ENCODE measurements around the gene MAT2B.
"Not testable (repeated sequence)": the region's sequence is repeated elsewhere in the genome, so short reads cannot be mapped to it uniquely, and the experiment has no call there.

Gene MAT2B

DNA sequence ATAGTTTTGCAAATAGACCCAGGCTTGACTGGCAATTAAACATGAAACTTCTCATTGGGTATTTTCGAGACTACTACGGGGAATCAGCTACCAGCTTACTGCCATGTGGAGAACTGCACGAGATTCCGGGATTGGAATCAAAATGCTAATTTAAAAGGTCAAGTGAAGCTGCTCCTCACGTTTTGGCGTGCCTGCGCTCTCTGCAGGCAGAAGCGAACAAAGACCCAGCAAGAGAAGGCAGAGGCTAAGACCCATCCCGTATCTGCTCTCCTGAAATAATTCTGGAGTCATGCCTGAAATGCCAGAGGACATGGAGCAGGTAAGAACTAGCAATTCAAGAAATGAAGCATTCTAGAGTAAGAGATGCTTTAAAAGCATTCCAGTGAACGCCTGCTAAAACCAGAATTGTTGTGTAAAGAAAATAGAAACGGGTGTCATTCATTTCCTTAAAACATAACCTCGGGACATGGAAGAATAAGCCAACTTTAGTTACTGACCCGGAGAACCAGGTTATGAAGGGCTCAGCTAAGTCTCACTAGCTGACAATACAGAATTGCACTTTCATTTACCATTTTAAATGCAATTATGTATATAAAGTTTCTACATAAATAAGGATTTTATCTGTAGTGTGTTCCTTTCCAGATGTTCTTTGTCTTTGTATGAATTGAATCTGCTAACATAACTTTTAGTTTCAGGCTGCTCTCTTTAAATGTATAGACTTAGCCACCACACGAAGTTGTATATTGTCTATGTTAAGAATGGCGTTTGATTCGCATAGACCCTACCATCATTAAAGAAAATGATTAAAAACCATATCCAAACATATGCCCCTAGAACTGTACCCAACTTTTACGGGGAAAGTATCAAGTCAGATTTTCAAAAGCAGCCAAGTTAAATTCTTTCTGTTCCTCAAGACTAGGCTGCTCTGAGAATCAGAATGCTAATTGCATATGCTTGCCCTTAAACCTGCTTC, 2.0 kb upstream of the MAT2B start:
- no peak for DNase-seq (ENCODE audit: low read depth)

DNA sequence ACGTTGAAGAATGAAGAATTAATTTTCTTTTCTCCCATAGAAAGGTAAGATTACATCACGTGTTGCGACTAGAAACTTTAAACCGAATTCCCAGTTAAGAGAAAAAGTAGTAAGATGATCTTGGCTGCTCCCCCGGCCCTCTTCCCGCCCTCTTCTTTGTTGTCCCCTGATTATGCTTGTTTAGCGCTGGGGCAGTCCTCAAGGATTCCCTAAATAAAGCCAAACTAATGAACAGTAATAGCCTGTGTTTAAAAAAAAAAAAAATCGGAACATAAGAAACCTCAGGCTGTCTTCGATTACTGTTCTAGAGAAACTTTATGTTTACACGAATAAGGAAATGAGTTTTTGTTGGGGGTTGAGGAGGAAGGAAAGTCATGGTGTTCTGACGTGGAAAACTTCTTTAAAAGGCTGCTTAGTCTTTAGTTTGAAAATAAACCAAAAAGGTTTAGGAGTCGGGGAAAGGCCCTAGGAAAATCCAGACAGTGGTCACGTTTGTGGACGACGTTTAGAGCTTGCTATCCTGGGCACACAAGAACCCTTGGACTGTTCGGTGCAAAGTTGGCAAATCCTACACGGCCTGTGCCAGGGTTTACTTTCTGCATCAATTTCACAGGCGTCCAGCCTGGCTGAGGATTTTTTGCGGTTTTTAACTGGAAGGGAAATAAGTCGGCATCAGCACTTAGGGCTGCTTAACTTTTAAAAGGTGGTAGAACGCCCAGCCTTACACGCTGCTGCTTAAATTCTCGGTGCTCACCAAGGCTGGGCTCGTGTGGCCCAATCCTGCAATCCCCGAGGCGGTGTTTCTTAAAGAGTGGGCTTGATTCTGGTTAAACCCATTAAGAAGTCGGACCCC, 1.1 kb upstream of the MAT2B start:
- DNase-seq (ENCODE audit: low read depth) = no peak

DNA sequence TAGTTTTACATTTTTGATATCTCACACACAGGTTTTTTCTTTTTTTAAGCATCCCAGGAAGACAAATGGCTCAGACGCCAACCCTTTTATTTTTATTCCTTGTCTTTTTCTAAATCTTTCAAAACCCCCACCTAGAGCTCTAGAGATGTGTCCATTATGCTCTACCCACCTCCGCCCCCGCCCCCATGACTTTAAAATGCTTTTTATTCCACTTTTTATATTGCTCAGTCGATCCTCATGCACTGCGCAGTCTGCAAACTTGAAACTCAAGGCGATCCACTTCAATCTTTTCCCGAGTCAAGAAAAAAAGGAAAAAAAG, 411 bp upstream of the MAT2B start:
- no peak for DNase-seq (ENCODE audit: low read depth)

DNA sequence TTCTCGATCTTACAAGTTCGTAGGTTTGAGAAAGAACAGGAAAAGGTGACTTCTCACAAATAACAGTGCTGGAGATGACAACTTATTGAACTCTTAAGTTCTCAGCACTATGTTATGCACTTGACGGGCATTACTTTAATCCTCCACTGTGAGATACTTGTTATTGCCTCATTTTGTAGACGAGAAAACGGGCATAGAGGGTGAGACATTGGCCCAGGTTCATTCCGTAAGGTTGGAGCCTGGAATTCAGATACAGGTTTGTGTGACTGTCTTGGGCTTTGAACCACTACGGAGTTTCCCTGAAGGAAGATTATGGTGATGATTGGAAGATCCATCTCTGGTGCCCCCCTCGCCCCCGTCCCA, 657 bp downstream of the MAT2B start:
- DNase-seq (ENCODE audit: low read depth) = no peak

DNA sequence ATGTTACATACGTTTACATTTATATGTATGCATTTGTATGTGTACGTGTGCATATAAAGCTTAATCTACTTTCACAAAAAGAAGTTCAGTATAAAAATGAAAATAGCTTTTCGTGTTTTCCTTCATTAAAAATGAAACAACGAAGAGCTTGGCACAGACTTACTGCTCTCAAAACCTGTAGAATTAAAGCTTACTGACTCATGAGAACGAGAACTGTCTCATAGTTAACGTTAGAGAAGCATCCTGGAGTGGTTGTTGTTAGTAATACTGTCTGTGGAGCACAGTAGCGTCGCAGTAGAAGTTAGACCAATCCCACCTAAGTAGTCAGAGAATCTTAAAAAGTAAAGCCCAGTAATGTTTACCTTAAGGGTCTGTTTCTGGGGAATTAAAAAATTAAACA, 1.3 kb downstream of the MAT2B start:
- DNase-seq (ENCODE audit: low read depth) = no peak

DNA sequence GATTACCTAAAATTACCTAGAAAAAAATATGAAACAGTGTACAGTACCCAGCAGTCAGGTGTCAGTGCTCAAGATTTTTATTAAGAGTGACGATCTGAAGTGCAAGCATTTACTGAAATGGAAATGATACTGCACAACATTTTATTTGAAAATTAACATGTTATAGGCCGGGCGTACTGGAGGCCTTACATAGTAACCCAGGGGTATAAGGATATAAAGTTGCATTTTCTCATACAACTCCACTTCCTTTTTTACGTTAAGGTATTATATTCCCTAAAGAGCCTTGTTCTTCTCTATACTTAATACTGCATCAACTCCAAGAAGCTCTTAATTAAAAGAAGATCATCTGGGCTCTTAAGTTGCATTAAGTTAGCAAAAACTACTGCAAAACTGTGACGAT, 3.3 kb downstream of the MAT2B start:
- no peak for DNase-seq (ENCODE audit: low read depth)

DNA sequence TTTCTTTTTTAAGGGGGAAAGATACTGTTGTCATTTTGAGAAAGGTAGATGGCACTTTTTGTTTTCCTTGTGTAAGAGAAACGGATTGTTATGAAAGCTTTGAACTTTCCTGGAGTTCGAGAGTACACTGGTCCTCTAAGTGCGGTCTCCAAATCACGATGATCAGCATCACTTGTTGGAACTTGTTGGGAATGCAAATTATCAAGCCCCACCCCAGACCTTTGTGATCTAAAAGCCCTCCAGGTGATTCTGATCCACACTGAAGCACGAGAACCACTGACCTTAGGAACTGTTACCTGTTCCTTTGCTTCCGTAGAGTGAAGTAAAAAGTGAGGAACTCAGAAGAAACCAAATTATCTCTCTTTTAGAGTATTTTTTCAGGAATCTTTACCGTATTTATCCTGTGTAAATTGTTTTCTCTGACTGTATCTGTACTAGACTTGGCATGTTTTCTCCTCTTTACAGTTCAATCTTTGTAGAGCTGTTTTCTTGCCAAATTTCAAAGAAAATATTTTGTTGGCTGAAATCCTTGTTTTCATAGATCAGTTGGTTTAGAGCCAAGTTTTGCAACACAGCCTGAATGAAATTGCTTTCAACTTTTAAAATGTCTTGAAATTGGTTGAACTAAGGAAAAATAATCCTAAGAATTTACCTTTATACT, 4.0 kb downstream of the MAT2B start:
- DNase-seq (ENCODE audit: low read depth) = no peak

DNA sequence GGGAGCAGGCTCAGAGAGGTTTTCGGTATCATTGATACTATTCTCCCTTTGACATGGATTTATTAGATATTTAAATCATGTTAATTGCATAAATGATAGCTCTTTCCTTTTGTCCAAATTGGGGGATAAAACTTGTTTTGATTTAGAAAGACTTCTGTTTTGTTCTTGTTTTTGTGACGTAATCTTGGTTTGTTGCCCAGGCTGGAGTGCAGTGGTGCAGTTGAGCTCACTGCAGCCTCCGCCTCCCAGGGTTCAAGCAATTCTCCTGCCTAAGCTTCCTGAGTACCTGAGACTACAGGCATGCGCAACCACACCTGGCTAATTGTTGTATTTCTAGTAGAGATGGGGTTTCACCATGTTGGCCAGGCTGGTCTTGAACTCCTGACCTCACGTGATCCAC, 7.1 kb downstream of the MAT2B start:
- DNase-seq (ENCODE audit: low read depth) = no peak

DNA sequence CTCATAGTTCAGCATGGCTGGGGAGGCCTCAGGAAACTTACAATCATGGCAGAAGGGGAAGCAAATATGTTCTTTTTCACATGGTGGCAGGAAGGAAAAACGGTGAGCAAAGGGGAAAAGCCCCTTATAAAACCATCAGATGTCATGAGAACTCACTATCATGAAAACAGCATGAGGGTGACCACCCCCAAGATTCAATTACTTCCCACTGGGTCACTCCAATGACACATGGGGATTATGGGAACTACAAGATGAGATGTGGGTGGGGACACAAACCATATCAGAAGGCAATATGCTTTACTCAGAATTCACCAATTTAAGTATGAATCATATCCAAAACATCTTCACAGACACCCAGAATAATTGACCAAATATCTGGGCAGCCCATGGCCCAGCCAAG, 19.7 kb downstream of the MAT2B start:
- DNase-seq (ENCODE audit: low read depth) = no peak

DNA sequence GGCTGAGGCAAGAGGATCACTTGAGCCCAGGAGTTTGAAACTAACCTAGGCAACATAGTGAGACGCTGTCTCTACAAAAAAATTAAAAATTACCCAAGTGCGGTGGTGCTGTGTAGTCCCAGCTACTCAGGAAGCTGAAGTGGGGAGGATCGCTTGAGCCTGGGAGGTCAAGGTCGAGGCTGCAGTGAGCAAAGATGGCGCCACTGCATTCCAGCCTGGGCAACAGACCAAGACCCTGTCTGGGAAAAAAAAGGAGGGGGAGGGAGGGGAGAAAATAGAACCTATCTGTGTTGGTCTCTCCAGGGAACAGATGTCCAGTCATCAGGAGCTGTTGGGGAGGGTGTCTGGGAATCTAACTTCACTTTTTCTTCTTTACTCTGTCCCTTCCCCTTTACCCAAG, 24.3 kb downstream of the MAT2B start:
- DNase-seq (ENCODE audit: low read depth) = no peak

DNA sequence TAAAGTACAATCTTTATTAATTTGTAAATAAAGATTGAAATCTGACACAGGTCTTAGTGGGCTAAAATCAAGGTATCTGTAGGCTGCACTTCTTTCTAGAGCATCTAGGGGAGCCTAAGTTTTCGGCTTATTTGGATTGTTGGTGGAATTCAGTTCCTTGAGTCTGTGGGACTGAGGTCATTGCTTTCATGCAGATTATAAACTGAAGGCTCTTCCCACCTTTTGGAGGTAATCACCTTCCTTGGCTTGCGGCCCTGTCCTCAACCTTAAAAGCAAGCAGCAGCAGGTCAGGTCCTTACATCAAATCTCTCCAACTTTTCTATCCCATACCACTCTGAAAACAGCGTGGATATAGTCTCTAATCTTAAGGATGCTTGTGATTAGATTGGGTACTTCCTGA, 25.9 kb downstream of the MAT2B start:
- no peak for DNase-seq (ENCODE audit: low read depth)

DNA sequence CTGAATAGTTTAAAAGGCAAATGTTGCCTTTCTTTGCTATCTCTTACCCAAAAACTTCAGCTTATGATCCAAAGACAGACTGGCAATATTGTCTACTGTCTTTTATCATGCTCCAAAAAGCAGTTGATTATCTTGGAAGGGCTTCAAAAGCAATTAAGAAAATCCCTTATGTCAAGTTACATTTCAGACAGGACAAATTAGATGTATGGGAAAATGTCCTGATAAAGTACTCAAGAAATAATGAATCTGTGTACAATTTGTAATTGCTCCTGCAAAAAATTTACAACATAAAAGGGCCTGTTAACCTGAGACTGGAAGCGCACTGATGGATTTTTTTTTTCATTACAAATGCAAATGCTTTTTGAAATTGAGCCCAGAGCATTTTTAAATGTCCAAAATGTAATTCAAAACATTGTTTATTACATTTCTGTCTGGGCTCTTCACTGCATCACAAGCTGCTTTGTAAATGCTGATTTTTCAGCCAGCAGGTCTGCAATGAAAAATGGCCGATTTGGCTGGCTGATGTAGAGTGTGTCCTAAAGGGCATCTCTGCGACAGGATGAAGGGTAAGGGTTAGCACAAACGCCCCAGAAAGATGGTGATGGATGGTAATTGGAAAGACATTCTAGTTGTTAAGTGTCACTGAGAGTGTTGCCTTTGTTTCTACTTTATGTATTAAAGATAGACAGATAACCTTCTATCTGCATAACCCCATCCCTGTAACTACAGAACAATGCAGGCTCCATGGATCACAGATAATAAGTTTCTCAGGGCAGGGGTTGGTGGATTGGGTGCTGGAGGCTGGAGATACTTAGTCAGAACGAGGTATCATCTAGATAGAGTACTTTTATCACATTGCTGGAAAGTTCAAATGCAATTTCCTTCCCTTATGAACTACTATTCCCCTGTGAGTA, 27.0 kb downstream of the MAT2B start:
- no peak for DNase-seq (ENCODE audit: low read depth)

DNA sequence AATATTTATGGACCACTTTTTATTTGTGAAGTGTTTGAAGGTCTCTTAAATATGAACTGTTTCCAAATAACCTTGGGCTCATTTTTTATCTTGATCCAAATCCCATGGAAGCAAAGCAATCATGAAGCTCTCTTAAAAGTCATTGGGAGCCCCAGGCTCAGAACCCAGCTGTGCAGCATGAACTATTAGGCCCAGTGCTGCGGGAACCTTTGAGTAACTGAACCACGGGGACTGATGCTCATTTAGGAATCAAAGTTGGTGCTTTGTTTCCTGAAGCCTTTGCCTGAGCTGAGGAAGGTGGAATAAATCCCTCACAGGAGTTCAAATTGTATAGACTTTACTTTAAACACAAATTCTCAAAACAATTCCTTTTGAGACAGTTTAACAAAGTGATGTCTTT, 27.8 kb downstream of the MAT2B start:
- DNase-seq (ENCODE audit: low read depth) = no peak

DNA sequence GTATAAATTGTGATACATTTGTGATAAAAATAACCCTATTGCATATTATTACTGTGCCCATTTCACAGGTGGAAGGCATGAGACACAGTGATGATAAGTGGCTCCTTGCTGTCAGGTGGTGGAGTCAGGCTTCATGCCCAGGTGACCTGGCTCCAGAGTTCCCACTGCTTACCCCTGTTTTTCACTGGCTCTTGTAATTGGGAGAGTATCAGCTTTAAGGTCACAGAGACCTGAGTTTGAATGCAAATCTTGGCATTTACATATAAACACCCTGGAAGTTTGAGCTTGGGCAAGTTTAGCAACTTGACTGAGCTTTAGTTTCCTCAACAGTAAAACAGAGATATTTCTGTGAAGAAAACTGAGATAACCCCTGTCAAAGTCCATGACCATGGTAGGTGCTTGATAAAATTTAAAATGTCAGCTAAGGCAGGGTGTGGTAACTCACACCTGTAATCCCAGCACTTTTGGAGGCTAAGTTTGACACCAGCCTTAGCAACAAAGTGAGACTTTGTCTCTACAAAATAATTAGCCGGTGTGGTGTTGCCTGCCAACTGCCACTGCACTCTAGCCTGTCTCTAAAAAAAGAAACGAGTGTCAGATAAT, 29.2 kb downstream of the MAT2B start:
- DNase-seq (ENCODE audit: low read depth) = no peak

DNA sequence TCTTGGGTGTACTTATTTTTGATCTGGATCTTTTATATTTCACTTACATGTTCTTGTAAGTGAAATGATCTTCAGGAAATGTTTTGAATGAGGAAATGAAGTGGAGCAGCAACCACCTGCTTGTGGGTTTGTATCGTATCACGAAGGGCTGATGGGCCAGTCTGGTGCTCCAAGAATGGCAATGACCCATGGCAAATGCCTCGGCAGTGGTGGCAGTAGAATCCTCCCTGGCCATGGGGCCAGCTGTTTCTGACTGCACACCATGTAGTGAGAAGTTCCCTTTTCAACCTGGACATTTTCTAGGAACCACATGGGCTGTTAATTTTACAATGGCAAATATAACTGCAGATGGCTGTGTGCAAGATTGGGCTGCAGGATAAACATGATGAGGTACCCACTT, 29.9 kb downstream of the MAT2B start:
- no peak for DNase-seq (ENCODE audit: low read depth)

DNA sequence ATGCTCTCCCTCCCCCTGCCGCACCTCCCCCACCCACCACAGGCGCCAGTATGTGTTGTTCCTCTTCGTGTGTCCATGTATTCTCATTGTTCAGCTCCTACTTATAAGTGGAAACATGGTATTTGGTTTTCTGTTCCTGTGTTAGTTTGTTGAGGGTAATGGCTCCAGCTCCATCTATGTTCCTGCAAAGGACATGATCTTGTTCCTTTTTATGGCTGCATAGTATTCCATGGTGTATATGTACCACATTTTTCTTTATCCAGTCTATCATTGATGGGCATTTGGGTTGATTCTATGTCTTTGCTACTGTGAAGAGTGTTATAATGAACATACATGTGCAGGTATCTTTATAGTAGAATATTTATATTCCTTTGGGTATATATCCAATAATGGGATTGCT, 31.0 kb downstream of the MAT2B start:
- not testable (repeated sequence) for DNase-seq (ENCODE audit: low read depth)

DNA sequence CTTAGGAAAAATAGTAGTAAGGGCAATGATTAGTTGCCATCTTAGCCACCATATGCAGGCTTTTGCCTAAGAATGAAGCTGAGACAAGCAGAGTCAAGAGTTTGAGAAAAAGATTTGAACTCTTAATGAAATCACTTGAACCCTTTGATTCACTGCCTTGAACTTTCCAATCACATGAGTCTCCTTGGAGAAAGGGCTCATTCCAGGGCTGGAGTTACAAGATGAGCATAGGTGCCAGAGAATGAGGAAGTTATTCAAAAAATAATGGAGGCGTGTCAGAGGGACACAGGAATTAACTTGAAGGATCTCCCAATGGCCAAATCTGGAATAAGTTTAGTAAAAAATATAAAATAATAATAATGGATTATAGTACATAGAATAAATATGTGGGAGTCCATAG, 35.3 kb downstream of the MAT2B start:
- DNase-seq (ENCODE audit: low read depth) = no peak

DNA sequence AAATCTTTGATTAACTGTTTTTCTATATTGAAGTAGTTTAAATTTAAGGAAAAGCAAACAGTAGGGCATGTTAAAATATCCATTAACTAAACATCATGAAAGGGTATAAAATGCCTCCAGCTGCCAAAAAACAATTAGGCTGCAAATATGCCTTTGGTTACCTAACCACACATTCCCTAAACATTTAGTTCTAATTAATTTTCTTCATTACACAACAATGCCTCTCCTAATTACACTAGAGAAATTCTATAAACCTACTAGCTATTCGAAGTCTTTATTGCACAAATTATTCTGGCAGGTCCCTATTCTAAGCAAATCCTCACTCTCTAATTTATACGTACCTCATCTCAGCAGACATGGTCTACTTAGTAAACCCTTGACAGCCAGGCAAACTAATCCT, 37.4 kb downstream of the MAT2B start:
- DNase-seq (ENCODE audit: low read depth) = no peak

DNA sequence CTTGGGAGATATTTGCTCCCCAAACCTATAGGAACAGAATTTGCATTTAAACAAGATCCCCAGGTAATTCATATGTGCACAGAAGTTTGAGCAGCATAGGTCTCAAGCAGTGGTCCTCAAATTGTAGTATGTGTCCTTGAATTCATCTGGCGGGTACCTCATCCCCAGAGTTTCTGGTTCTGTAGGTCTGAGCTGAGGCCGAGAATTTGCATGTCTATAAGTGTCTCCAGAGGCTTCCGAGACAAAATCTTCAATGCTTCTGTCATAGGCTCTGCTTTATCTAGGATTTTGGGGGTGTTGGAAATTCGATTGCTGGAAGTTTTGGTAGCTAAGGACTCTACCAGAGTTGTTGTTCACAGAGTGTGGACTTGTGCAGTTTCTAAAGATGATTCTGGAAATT, 38.6 kb downstream of the MAT2B start:
- no peak for DNase-seq (ENCODE audit: low read depth)

DNA sequence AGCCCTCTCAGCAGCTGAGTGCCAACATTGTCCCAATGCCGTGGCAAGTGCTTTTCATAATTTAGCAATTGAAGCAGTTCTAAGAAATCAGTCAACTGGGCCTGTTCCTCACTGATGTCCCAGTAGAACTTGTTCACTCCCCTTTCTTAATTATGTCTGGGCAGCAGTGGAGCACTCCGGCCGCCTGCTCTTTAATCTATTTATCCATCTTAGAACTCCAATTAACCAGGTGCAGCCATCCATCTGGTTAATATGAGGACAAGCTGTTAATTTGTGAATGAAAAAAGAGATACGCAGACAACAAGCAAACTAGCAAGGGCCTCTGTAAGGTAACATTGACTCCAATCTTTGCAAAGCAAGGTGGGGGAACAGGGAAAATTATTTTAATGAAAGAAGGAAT, 39.4 kb downstream of the MAT2B start:
- no peak for DNase-seq (ENCODE audit: low read depth)

DNA sequence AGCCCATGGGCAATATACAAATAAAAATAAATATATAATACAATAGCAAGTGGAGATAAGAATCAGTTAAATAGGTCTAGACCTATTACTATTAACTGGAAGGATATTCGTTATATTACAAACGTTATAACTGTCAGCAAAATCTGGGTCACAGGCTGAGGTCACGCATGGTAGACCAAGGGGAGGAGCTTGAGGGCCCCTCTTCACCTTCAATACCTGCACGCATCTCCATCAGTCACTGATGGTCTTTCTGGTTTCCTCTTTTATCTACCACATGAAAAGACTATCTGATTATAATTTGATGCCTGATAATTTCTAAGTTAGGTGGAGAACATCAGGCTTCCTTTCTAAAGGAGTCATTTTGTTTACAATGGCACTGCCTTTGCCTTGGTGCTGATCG, 43.2 kb downstream of the MAT2B start:
- DNase-seq (ENCODE audit: low read depth) = no peak

Data from stimulated activated CD8-positive, alpha-beta memory T cell treated with anti-CD3 and anti-CD28 coated beads, Interleukin-7, amount 100 ng/mL, for 24 hours (primary cell).